HUES64 (cell line): Measurements from ENCODE around the gene EFHC1.

Experiments
- H3K27ac ChIP-seq: 2 replicates; pipeline ENCODE4 v1.7.0; 2013; ENCODE audit warnings: low read depth, low read length, inconsistent platforms
- H3K27me3 ChIP-seq: 2 replicates; pipeline ENCODE4 v1.6.1; 2013; ENCODE audit warnings: mild to moderate bottlenecking, low read length; ENCODE audit not compliant: insufficient read depth
- H3K36me3 ChIP-seq: 2 replicates; pipeline ENCODE4 v1.6.1; 2013; ENCODE audit warnings: mild to moderate bottlenecking, low read length; ENCODE audit not compliant: insufficient read depth
- H3K4me1 ChIP-seq: 2 replicates; pipeline ENCODE4 v1.6.1; 2013; ENCODE audit warnings: mild to moderate bottlenecking, low read length, moderate library complexity; ENCODE audit not compliant: insufficient read depth
- H3K4me3 ChIP-seq: 2 replicates; pipeline ENCODE4 v1.5.1; 2013; ENCODE audit warnings: mild to moderate bottlenecking, low read length, moderate library complexity
- H3K9ac ChIP-seq: 2 replicates; pipeline ENCODE4 v1.6.1; 2013; ENCODE audit warnings: mild to moderate bottlenecking, low read depth, low read length
- H3K9me3 ChIP-seq: 2 replicates; pipeline ENCODE4 v1.6.1; 2013; ENCODE audit warnings: low read depth, low read length; ENCODE audit not compliant: insufficient read depth
- WGBS: fragments of 150-250, 120-280 bp; methylation state at CpG from one replicate; pipeline ENCODE4 v1.1.7; 2013; ENCODE audit warnings: missing lambda C conversion rate; 5-methylcytosine and 5-hydroxymethylcytosine counted together

EFHC1 gene

DNA sequence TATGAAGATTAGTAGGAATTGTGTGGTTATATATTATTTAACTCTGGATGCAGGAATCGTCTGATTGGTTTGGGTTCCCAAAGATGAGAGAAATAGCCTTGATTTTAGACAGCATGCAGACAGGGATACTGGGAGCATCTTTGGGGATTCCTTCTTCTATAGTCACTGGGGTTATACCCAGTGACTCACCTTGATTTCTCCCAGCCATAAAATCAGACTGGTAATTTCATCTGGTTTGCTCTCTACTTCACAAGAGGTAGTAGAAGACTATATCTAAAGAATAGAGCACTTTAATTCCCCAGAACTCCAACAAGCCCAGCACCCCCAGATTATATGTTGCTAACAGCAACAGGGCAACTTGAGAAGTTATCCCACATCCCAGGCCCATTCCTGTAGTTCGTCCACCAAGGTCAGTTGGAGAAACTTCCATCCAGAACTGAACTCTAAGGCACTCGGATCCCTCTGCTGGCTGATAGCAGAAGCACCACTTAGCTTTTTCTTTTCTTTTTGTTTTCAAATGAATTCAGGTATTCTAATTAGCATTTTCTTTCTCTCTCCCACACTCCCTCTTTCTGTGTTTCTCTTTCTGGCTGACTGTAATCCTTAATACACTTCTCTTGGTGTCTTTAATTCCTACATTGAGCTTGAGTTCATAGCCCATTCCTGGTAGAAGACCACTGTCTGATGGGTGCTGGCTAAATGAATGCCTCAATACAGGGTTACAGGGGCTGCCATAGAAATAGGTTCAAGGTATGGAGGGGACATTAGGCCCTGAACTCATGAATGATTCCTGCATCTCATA, 20.4 kb upstream of the EFHC1 start:
- WGBS = 40% methylated on average over 3 of the region's 3 CpGs
- Histone ChIP-seq H3K4me3 (no peak overlapping the region), H3K9ac (no peak overlapping the region), H3K27me3 (no peaks in the 10 kb centered on the region), H3K9me3 (no peaks in the 10 kb centered on the region), H3K36me3 (no peaks in the 10 kb centered on the region), H3K27ac (no peak overlapping the region), H3K4me1 (peaks cover 15% of the 10 kb centered on the region)

DNA sequence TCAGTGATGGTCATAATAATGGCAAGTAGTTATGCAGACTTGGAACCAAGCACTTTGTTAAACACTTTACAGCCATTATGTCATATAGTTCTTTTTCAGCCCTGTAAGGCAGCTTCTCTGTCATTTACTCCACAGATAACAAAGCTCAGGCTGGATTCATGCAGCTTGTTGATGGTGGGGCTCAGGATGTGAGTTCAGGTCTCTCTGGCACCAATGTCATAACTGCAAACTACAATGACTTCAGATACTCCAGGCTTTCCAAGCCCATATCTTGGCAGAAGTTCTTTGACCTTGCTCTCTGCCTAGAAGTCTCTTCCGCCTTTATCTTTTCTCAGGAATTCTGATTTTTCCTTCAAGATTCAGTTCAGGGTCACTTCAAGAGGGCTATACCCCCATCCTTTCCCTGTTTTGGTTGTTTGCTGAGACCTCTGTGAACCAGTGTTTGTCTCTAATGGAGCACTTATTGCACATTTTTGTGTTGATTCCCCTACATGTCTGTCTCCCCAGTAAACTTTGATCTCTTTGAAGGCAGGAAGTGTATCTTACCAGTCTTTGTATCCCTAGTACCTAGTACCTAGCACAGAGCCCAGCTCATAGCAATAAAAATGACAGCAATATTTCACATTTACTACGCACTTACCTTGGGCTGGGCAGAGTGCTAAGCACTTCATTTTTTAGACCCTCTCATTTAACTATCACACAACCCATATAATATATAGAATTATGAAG, 19.7 kb upstream of the EFHC1 start:
- Histone ChIP-seq H3K4me1 (peaks cover 14% of the 10 kb centered on the region), H3K4me3 (no peak overlapping the region), H3K9me3 (no peaks in the 10 kb centered on the region), H3K27ac (no peak overlapping the region), H3K36me3 (no peaks in the 10 kb centered on the region), H3K9ac (no peak overlapping the region), H3K27me3 (no peaks in the 10 kb centered on the region)
- over 99% methylated on average over 2 of the region's 2 CpGs for WGBS

DNA sequence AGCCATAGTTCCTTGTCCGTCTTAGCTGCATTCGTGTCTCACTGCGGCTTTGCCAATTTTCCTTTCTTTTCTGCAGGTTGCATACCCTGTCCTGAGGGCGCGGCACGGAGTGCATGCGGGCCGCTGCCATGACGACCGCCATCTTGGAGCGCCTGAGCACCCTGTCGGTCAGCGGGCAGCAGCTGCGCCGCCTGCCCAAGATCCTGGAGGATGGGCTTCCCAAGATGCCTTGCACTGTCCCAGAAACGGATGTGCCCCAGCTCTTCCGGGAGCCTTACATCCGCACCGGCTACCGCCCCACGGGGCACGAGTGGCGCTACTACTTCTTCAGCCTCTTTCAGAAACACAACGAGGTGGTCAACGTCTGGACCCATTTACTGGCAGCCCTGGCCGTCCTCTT, 17.1 kb upstream of the EFHC1 start:
- Histone ChIP-seq H3K36me3 (no peaks in the 10 kb centered on the region), H3K9ac (no peak overlapping the region), H3K9me3 (no peaks in the 10 kb centered on the region), H3K27me3 (no peaks in the 10 kb centered on the region), H3K4me1 (peaks cover 3% of the 10 kb centered on the region; the same call in 1 of the 2 replicates), H3K27ac (no peak overlapping the region), H3K4me3 (no peak overlapping the region)
- WGBS = 96% methylated on average over 26 of the region's 26 CpGs

DNA sequence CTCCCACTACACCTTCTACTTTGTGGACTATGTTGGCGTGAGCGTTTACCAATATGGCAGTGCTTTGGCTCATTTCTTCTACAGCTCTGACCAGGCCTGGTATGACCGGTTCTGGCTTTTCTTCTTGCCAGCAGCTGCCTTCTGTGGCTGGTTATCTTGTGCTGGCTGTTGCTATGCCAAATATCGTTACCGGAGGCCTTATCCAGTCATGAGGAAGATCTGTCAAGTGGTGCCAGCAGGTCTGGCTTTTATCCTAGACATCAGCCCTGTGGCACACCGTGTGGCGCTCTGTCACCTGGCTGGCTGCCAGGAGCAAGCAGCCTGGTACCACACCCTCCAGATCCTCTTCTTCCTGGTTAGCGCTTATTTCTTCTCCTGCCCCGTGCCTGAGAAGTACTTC, 16.5 kb upstream of the EFHC1 start:
- H3K9ac ChIP-seq = no peak overlapping the region
- no peak overlapping the region for H3K4me3 ChIP-seq
- 95% methylated on average over 9 of the region's 9 CpGs for WGBS
- no peaks in the 10 kb centered on the region for H3K27me3 ChIP-seq
- H3K36me3 ChIP-seq = no peaks in the 10 kb centered on the region
- peaks cover 3% of the 10 kb centered on the region; the same call in 1 of the 2 replicates for H3K4me1 ChIP-seq
- H3K27ac ChIP-seq = no peak overlapping the region
- H3K9me3 ChIP-seq = no peaks in the 10 kb centered on the region

DNA sequence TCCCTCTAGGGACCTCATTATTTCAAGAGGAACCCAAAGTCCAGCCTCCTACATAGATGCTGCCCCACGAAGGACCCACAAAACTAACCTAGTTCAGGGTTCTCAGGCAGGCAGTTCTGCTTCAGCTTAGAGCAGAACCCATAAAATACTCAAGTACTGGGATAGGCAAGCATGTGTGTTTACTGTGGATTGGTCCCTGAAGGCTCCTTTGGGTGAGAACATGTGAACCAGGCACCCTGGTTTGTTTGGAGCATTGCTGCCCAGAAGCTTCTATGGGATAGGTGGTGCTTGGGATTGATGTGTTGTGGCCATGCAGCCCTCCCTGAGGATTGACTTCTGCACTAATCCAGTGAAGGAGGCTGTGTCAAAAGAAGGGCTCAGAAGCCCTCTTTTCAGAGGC, 14.9 kb upstream of the EFHC1 start:
- Histone ChIP-seq H3K36me3 (no peaks in the 10 kb centered on the region), H3K9ac (no peak overlapping the region), H3K9me3 (no peaks in the 10 kb centered on the region), H3K4me1 (no peaks in the 10 kb centered on the region), H3K4me3 (no peak overlapping the region), H3K27me3 (no peaks in the 10 kb centered on the region), H3K27ac (no peak overlapping the region)
- 91% methylated on average over 1 of the region's 1 CpG for WGBS

DNA sequence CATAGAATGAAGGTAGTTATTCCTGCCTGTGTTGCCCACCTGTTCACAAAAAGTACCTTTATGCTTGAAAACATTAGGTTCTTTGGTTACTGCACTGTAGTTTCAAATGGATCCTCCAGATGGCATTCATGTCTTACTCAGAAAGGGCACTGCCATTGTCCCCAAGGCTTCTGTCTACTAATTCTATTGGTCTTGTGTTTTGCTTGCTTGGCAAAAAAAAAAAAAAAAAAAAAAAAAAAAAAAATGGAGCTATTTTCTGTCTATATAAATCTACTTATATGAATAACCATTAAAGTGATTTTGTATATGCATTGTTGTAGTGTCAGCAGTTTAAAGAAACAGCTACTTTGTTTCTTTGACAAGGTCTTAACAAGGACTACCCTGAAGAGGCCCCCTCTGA, 12.7 kb upstream of the EFHC1 start:
- Histone ChIP-seq H3K4me1 (no peaks in the 10 kb centered on the region), H3K9me3 (no peaks in the 10 kb centered on the region), H3K27me3 (no peaks in the 10 kb centered on the region), H3K9ac (no peak overlapping the region), H3K27ac (no peak overlapping the region), H3K4me3 (no peak overlapping the region), H3K36me3 (no peaks in the 10 kb centered on the region)

DNA sequence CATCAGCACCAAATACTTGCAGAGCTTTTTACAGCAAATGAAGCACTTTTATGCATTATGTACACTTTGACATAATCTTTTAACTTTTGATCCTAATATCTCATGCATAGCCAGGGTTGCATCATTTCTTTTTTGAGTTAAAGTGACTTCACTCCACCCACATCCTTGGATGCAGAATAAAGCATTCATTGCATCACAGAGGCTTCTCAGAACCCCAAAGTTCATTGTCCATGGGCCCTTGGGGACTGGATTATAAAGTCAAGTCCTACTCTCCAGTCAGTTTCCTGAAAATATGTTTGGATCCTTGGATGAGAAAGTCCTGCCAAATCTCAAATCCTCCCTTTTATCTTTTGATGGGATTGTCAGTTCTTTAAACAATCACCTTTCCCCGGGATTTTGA, 10.6 kb upstream of the EFHC1 start:
- H3K4me1 ChIP-seq = no peaks in the 10 kb centered on the region
- no peaks in the 10 kb centered on the region for H3K9me3 ChIP-seq
- WGBS = 100% methylated on average over 1 of the region's 1 CpG
- H3K9ac ChIP-seq = no peak overlapping the region
- H3K27me3 ChIP-seq = no peaks in the 10 kb centered on the region
- H3K36me3 ChIP-seq = no peaks in the 10 kb centered on the region
- no peak overlapping the region for H3K27ac ChIP-seq
- no peak overlapping the region for H3K4me3 ChIP-seq

DNA sequence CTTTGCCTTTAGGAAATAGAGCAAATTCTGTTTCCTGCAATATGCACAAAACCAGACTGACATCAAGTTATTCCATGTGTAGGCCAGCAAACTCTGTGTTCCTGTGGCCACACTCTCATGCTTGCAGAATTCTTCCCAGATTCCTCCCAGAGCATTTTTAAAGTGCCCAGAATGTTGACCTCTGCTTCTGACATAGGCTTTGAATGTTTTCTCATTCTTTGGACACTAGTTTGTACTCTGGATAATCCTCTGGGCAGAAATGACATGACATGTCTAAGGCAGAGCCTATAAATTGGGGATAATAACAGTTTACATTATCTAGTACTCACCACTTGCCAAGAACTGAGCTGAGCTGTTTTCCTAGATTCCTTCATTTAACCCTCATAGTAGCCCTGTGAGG, 9.2 kb upstream of the EFHC1 start:
- no peaks in the 10 kb centered on the region for H3K9me3 ChIP-seq
- H3K4me1 ChIP-seq = no peaks in the 10 kb centered on the region
- H3K9ac ChIP-seq = no peak overlapping the region
- no peak overlapping the region for H3K27ac ChIP-seq
- H3K27me3 ChIP-seq = no peaks in the 10 kb centered on the region
- no peak overlapping the region for H3K4me3 ChIP-seq
- no peaks in the 10 kb centered on the region for H3K36me3 ChIP-seq

DNA sequence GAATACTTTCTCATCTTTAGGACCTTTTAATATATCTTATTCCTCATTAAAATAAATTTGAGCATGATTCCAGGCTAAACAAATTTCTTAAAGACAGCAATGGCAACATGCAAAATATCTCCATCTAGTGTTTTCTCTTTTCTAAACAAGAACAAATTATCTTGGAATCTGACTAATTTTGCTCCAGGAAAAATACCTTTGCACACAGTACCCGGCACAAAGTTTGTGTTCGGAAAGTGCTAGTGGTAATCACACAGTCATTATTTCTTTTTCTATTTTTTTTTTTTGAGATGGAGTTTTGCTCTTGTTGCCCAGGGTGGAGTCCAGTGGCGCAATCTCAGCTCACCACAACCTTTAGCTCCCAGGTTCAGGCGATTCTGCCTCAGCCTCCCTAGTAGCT, 8.2 kb upstream of the EFHC1 start:
- 92% methylated on average over 4 of the region's 4 CpGs for WGBS

DNA sequence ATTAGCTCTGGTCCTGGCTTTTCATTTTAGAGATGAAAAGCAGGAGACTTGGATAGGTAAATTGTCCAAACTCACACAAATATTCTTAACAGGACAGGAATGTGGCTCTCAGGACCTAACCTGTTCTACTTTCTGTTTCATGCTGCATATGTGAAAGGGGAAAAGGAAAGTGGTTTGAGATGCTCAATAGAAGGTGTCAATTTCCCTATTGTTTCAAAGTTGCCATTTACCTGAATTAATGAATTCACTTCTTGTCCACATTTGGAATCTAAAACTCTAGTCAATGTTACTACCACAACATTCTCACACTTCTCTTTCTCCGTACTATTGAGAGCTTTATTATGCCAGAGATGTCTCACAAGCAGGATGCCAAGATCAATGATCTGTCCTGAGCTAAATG, 4.8 kb upstream of the EFHC1 start:
- Histone ChIP-seq H3K4me3 (no peak overlapping the region), H3K9me3 (no peaks in the 10 kb centered on the region), H3K9ac (no peak overlapping the region), H3K36me3 (no peaks in the 10 kb centered on the region), H3K27me3 (no peaks in the 10 kb centered on the region), H3K4me1 (peaks cover 6% of the 10 kb centered on the region; the same call in 1 of the 2 replicates), H3K27ac (no peak overlapping the region)
- 85% methylated on average over 1 of the region's 1 CpG for WGBS

More for the DNA sequence above, 8.2 kb upstream of the EFHC1 start:
- Histone ChIP-seq H3K4me1 (no peaks in the 10 kb centered on the region), H3K4me3 (no peak overlapping the region), H3K36me3 (no peaks in the 10 kb centered on the region), H3K9me3 (no peaks in the 10 kb centered on the region), H3K9ac (no peak overlapping the region), H3K27ac (no peak overlapping the region), H3K27me3 (no peaks in the 10 kb centered on the region)

DNA sequence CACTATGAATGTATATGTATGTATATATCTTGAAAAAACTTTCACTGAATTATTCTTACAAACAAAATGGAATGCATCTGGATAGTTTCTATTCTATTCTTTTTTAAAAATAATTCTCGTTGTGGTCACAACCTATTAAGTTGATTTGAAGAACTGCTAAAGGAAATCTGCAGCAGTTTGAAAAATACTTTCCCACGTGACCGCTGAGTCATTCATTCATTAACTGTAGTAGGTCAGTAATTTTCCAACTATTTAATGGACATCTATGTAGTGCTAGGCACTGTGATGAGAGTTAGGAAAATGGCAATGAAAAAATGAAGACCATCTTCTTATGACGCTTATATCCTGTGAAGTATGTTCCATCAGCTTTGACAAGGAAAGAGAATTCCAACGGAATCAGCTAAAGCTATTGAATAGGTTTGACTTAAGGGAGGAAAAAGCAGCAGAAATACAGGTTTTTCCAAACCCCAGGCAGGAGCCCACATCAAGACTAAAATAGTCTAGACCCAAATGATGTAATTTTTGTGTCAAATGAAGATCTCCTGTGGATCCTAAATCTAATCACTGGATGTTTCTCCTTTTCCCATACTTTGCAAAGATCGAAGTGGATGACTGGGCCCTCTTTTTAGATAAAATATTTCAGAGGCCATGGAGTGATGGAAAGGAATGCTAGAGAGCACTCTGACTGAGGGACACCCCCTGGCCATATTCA, 4.1 kb upstream of the EFHC1 start:
- no peak overlapping the region for H3K27ac ChIP-seq
- no peak overlapping the region for H3K4me3 ChIP-seq
- no peaks in the 10 kb centered on the region for H3K36me3 ChIP-seq
- no peaks in the 10 kb centered on the region for H3K27me3 ChIP-seq
- no peaks in the 10 kb centered on the region for H3K9me3 ChIP-seq
- 84% methylated on average over 6 of the region's 6 CpGs for WGBS
- H3K9ac ChIP-seq = no peak overlapping the region
- H3K4me1 ChIP-seq = peaks cover 6% of the 10 kb centered on the region; the same call in 1 of the 2 replicates
